IMR-90 (cell line): ENCODE measurements around the gene CUEDC2.

Experiments used
- BHLHE40 ChIP-seq: fragments of 150-350 bp; IDR thresholded peaks from 2 replicates; pipeline ENCODE4 v1.6.1; 2016; ENCODE audit warnings: mild to moderate bottlenecking, low read depth, low read length
- CTCF ChIP-seq: conservative IDR thresholded peaks from 2 replicates; pipeline ENCODE4 v1.5.1; 2012; ENCODE audit warnings: mild to moderate bottlenecking, low read depth, low read length, improper control_type of control experiment
- NFE2L2 ChIP-seq: fragments of 150-350 bp; IDR thresholded peaks from 2 replicates; pipeline ENCODE4 v1.6.1; 2016; ENCODE audit warnings: low read depth, mild to moderate bottlenecking, low read length
- RAD21 ChIP-seq: IDR thresholded peaks from 2 replicates; pipeline ENCODE4 v1.6.1; 2012; ENCODE audit warnings: low read length, improper control_type of control experiment
- RFX5 ChIP-seq: IDR thresholded peaks from 2 replicates; pipeline ENCODE4 v1.8.0; 2012; ENCODE audit warnings: low read depth, mild to moderate bottlenecking, low read length, moderate library complexity
- SMC3 ChIP-seq: fragments of 150-350 bp; IDR thresholded peaks from 2 replicates; pipeline ENCODE4 v1.6.1; 2016; ENCODE audit warnings: low read depth, mild to moderate bottlenecking, antibody characterized with exemption, low read length, moderate library complexity
- USF2 ChIP-seq: fragments of 150-350 bp; IDR thresholded peaks from 2 replicates; pipeline ENCODE4 v1.6.1; 2017; ENCODE audit warnings: mild to moderate bottlenecking, antibody characterized with exemption, low read length, low read depth

GRCh38 chr10:102480396-102480795 is 48.0 kb upstream of the CUEDC2 start:
- no peak for TF ChIP-seq CTCF
- no peak for TF ChIP-seq RFX5
- no peak for TF ChIP-seq SMC3
- no peak for TF ChIP-seq RAD21
- no peak for TF ChIP-seq BHLHE40
- TF ChIP-seq USF2 = no peak
- no peak for TF ChIP-seq NFE2L2
